ENCODE measurements around the gene TMEM132D. TPM values are rescaled to one million over a fixed set of nuclear protein-coding genes. Genes with fewer than 3 reads are reported as not detected.

TMEM132D gene
- total RNA-seq, 1 experiment from 2014 or later, result not detected

GRCh38 chr12:129025055-129025454 is 878.8 kb downstream of the TMEM132D start:
- ChIA-PET POLR2A (ENCODE audit: low non-redundant PET) (no interaction called here), CTCF (no interaction called here)
- H3K27ac ChIP-seq (ENCODE audit: low read depth, low read length, poor library complexity, severe bottlenecking), result no peak overlapping the region
- no peak overlapping the region for H3K4me3 ChIP-seq (ENCODE audit: low read depth, low read length, poor library complexity, severe bottlenecking)
- intact Hi-C loops (cut with micrococcal nuclease; ENCODE audit: unreplicated experiment), result no loop called here
- TF ChIP-seq CTCF (conservative IDR thresholded peaks at IDR 0.05; ENCODE audit: low read depth, low read length) (no peak), EZH2 (IDR thresholded peaks at IDR 0.05; ENCODE audit: borderline replicate concordance, low read depth, low read length, poor library complexity, severe bottlenecking) (no peak)
- peaks cover 14% of the 10 kb centered on the region for H3K9me3 ChIP-seq (ENCODE audit: low read depth, low read length, poor library complexity, severe bottlenecking)
- H3K36me3 ChIP-seq (ENCODE audit: insufficient read depth, low read length, poor library complexity, severe bottlenecking), result no peaks in the 10 kb centered on the region
- no peak for DNase-seq (ENCODE audit: low spot score)
- H3K4me1 ChIP-seq (ENCODE audit: insufficient read depth, low read length, poor library complexity, severe bottlenecking), result no peaks in the 10 kb centered on the region
- no peaks in the 10 kb centered on the region for H3K27me3 ChIP-seq (replicated peaks; ENCODE audit: insufficient read depth, low read depth, low read length, poor library complexity)
- no TSS peak for BruUV-seq (replicated peaks)
